SK-N-SH (cell line): ENCODE data around the gene F8. TPM values are rescaled to one million over a fixed set of nuclear protein-coding genes. Genes with fewer than 3 reads are reported as not detected.
"Not testable (repeated sequence)": the region's sequence is repeated elsewhere in the genome, so short reads cannot be mapped to it uniquely, and the experiment has no call there.

Source experiments
- CTCF ChIA-PET: fragments of 300-600, 350-600 bp; formaldehyde crosslinking; extraction: SDS; loops from one replicate; lab custom pipeline; 2021; lab: Yijun Ruan, JAX
- POLR2A ChIA-PET: fragments of 350-600 bp; sonication (Branson Sonifier 250); formaldehyde crosslinking; extraction: SDS; loops from one replicate; lab custom pipeline; 2020; ENCODE audit warnings: antibody characterized with exemption, inconsistent platforms; lab: Yijun Ruan, JAX
- DNase-seq: peaks from one replicate; pipeline ENCODE4 v3.0.0; 2012
- H2AFZ ChIP-seq: fragments of 200-600 bp; sonication (generic); 2 replicates; pipeline ENCODE4 v1.8.1; 2016; ENCODE audit warnings: antibody characterized with exemption, mild to moderate bottlenecking, low read depth
- H3F3A ChIP-seq: fragments of 200-600 bp; sonication (generic); replicated peaks from 2 replicates; pipeline ENCODE3; 2016; ENCODE audit warnings: antibody characterized with exemption, mild to moderate bottlenecking; ENCODE audit not compliant: insufficient read depth
- H3K27ac ChIP-seq, 2 experiments: fragments of 200-500 bp in 1 of 2; fragments of 200-600 bp in 1 of 2; sonication (Bioruptor generic) in 1 of 2; sonication (generic), shearing (Covaris generic) in 1 of 2; 2 replicates each; pipeline versions ENCODE4 v1.5.1 to v1.6.1; 2014 to 2016; ENCODE audit warnings: low read depth in 2 of 2, inconsistent platforms in 1 of 2, low read length in 1 of 2, mild to moderate bottlenecking in 1 of 2, mixed read lengths in 1 of 2
- H3K27me3 ChIP-seq: fragments of 200-600 bp; sonication (generic), shearing (Covaris generic); 2 replicates; pipeline ENCODE4 v1.6.1; 2016; ENCODE audit warnings: mixed run types; ENCODE audit not compliant: insufficient read depth
- H3K36me3 ChIP-seq, 2 experiments: fragments of 200-500 bp in 1 of 2; fragments of 200-600 bp in 1 of 2; sonication (Bioruptor generic) in 1 of 2; sonication (generic) in 1 of 2; replicated peaks in 1 of 2; 2 replicates each; pipeline versions ENCODE3 to v1.5.1; 2014 to 2016; ENCODE audit warnings: low read length in 1 of 2, mild to moderate bottlenecking in 1 of 2; ENCODE audit not compliant: insufficient read depth in 2 of 2, control insufficient read depth in 1 of 2
- H3K4me1 ChIP-seq, 2 experiments: fragments of 200-500 bp in 1 of 2; fragments of 200-600 bp in 1 of 2; sonication (Bioruptor generic) in 1 of 2; sonication (generic), shearing (Covaris generic) in 1 of 2; 2 replicates each; pipeline versions ENCODE4 v1.5.1 to v1.6.1; 2014 to 2016; ENCODE audit warnings: low read depth in 1 of 2, low read length in 1 of 2, mixed run types in 1 of 2; ENCODE audit not compliant: insufficient read depth in 2 of 2, control insufficient read depth in 1 of 2
- H3K4me2 ChIP-seq: fragments of 200-600 bp; sonication (generic), shearing (Covaris generic); 2 replicates; pipeline ENCODE4 v1.6.1; 2017; ENCODE audit warnings: mixed run types
- H3K4me3 ChIP-seq, 2 experiments: fragments of 200-500 bp in 1 of 2; fragments of 200-600 bp in 1 of 2; sonication (Bioruptor generic) in 1 of 2; sonication (generic), shearing (Covaris generic) in 1 of 2; 2 replicates each; pipeline versions ENCODE4 v1.5.1 to v1.8.1; 2014 to 2016; ENCODE audit warnings: low read depth in 2 of 2, inconsistent platforms in 1 of 2, low read length in 1 of 2, mild to moderate bottlenecking in 1 of 2, mixed read lengths in 1 of 2, moderate library complexity in 1 of 2
- H3K79me2 ChIP-seq: fragments of 200-600 bp; sonication (generic); 2 replicates; pipeline ENCODE4 v1.8.1; 2017; ENCODE audit warnings: mild to moderate bottlenecking; ENCODE audit not compliant: insufficient read depth
- H3K9ac ChIP-seq: fragments of 200-600 bp; sonication (generic); 2 replicates; pipeline ENCODE4 v1.6.1; 2017; ENCODE audit warnings: mixed run types
- H3K9me2 ChIP-seq: fragments of 200-600 bp; sonication (generic); 2 replicates; pipeline ENCODE4 v1.6.1; 2017; ENCODE audit warnings: mixed run types
- H3K9me3 ChIP-seq: fragments of 200-600 bp; sonication (generic); 2 replicates; pipeline ENCODE4 v1.6.1; 2017; ENCODE audit warnings: mixed run types, mild to moderate bottlenecking, moderate library complexity
- H4K20me1 ChIP-seq: fragments of 200-600 bp; sonication (generic); 2 replicates; pipeline ENCODE4 v1.6.1; 2017; ENCODE audit warnings: mild to moderate bottlenecking, mixed run types; ENCODE audit not compliant: insufficient read depth
- CTCF ChIP-seq: fragments of 200-600 bp; sonication (generic); IDR thresholded peaks from 2 replicates; pipeline ENCODE4 v1.6.1; 2017; ENCODE audit warnings: antibody characterized with exemption, mild to moderate bottlenecking, moderate library complexity
- JUND ChIP-seq: IDR thresholded peaks from 2 replicates; pipeline ENCODE4 v1.4.0; 2012
- MEF2A ChIP-seq: IDR thresholded peaks from 2 replicates; pipeline ENCODE4 v1.4.0; 2012; ENCODE audit warnings: low read depth, borderline replicate concordance
- YY1 ChIP-seq: IDR thresholded peaks from 2 replicates; pipeline ENCODE4 v1.4.0; 2012; ENCODE audit warnings: low read depth, mild to moderate bottlenecking
- WGBS: methylation state at CpG from one replicate; pipeline ENCODE4 v1.1.6; 2017; ENCODE audit warnings: low lambda C conversion rate; 5-methylcytosine and 5-hydroxymethylcytosine counted together
- polyA plus RNA-seq, 3 experiments: library from polyadenylated mRNA; depleted of rRNA; stranded (reverse); fragments of >200 nt; gene quantifications; 2 replicates each; pipeline ENCODE4 v1.2.3, GENCODE V29; 2012
- TF ChIP-seq, protein P1 (sequence below): IDR thresholded peaks from 2 replicates; pipeline ENCODE4 v1.4.0; 2012; ENCODE audit warnings: low read depth, borderline replicate concordance
- TF ChIP-seq, protein P2 (sequence below): IDR thresholded peaks from 2 replicates; pipeline ENCODE4 v1.4.0; 2012; ENCODE audit warnings: low read depth, borderline replicate concordance
- TF ChIP-seq, protein P3 (sequence below): IDR thresholded peaks from 2 replicates; pipeline ENCODE4 v1.4.0; 2012; ENCODE audit warnings: low read depth

The F8 gene
- polyA plus RNA-seq, 1 of the 3 experiments (the other 2 are of a cell fraction) = 2.5 TPM

DNA sequence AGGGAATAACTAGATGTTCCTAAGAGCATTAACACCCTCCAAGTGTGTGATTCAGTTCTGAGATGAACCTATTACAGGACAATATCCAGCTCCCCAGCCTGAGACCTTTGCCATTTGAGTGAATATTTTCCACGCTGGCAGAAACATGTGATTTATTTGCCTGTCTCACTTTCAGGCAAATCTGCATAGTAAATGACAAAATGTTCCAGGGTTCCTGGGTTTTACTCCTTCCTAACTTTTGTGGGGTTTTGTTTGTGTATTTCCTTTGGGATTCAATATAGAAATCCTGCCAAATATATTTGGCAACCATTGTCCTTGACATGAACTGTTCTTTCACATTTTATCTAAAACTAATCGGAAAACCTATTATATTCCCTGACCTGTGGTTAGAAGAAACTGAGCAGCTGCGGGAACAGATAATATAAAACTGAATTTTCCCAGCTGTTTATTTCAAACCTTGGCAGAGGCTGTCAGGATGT lies 12.5 kb downstream of the F8 start:
- peaks cover 0 to 6% of the 10 kb centered on the region in 2 experiments; a peak in 1 of 4 replicates for H3K4me1 ChIP-seq
- no peak for DNase-seq
- no peaks in the 10 kb centered on the region for H3K79me2 ChIP-seq
- no peaks in the 10 kb centered on the region for H3K27me3 ChIP-seq
- H3K9ac ChIP-seq = no peak overlapping the region
- no peak overlapping the region for H3K4me2 ChIP-seq
- POLR2A ChIA-PET = no interaction called here
- H3K4me3 ChIP-seq = no peak overlapping the region
- no peaks in the 10 kb centered on the region for H3F3A ChIP-seq
- H4K20me1 ChIP-seq = no peaks in the 10 kb centered on the region
- WGBS = 15% methylated on average over 3 of the region's 3 CpGs
- H3K27ac ChIP-seq = peak overlapping the region in 1 of 2 experiments; percentile 71; a peak in 2 of 4 replicates
- no peak overlapping the region for H2AFZ ChIP-seq
- no peaks in the 10 kb centered on the region for H3K9me2 ChIP-seq
- TF ChIP-seq MEF2A = no peak
- TF ChIP-seq YY1 = no peak
- no peak for TF ChIP-seq JUND
- TF ChIP-seq, protein P1, sequence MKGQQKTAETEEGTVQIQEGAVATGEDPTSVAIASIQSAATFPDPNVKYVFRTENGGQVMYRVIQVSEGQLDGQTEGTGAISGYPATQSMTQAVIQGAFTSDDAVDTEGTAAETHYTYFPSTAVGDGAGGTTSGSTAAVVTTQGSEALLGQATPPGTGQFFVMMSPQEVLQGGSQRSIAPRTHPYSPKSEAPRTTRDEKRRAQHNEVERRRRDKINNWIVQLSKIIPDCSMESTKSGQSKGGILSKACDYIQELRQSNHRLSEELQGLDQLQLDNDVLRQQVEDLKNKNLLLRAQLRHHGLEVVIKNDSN = no peak
- TF ChIP-seq, protein P2, sequence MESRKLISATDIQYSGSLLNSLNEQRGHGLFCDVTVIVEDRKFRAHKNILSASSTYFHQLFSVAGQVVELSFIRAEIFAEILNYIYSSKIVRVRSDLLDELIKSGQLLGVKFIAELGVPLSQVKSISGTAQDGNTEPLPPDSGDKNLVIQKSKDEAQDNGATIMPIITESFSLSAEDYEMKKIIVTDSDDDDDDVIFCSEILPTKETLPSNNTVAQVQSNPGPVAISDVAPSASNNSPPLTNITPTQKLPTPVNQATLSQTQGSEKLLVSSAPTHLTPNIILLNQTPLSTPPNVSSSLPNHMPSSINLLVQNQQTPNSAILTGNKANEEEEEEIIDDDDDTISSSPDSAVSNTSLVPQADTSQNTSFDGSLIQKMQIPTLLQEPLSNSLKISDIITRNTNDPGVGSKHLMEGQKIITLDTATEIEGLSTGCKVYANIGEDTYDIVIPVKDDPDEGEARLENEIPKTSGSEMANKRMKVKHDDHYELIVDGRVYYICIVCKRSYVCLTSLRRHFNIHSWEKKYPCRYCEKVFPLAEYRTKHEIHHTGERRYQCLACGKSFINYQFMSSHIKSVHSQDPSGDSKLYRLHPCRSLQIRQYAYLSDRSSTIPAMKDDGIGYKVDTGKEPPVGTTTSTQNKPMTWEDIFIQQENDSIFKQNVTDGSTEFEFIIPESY = no peak
- TF ChIP-seq, protein P3, sequence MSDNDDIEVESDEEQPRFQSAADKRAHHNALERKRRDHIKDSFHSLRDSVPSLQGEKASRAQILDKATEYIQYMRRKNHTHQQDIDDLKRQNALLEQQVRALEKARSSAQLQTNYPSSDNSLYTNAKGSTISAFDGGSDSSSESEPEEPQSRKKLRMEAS = no peak
- TF ChIP-seq CTCF = no peak
- no peaks in the 10 kb centered on the region for H3K9me3 ChIP-seq
- CTCF ChIA-PET = interaction anchor here (1.0 kb wide), 1 partner anchor 27 kb away, joined by 3 read pairs; no protein-coding TSS in a partner anchor
- H3K36me3 ChIP-seq = no peaks in the 10 kb centered on the region

DNA sequence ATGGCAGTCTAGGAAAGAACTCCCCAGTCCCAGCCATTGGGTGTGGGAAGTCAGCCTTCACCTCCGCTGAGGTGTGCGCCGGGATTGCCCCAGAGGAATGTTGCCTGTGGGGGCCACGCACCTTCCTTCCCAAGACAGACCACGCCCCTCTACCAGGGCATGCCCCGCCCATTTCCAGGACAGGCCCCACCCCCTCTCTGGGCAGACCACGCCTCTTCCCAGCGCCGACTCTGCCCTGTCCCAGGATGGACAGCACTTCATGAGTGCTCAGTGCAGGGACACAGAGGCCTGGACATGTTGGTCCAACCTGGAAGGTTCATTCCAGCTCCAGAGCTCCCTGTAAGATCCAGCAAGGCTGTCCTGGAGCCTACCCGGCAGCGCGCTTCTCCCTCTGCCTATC lies 13.9 kb downstream of the F8 start:
- H3K4me3 ChIP-seq, H3K4me1 ChIP-seq, H3K36me3 ChIP-seq, H3K27me3 ChIP-seq, DNase-seq, H3K4me2 ChIP-seq, H3K9me3 ChIP-seq, H3K9me2 ChIP-seq, H3K79me2 ChIP-seq, POLR2A ChIA-PET, H4K20me1 ChIP-seq, H3K27ac ChIP-seq, CTCF ChIA-PET, H2AFZ ChIP-seq, H3K9ac ChIP-seq, H3F3A ChIP-seq: not testable (repeated sequence)
- 91% methylated on average over 3 of the region's 12 CpGs for WGBS

DNA sequence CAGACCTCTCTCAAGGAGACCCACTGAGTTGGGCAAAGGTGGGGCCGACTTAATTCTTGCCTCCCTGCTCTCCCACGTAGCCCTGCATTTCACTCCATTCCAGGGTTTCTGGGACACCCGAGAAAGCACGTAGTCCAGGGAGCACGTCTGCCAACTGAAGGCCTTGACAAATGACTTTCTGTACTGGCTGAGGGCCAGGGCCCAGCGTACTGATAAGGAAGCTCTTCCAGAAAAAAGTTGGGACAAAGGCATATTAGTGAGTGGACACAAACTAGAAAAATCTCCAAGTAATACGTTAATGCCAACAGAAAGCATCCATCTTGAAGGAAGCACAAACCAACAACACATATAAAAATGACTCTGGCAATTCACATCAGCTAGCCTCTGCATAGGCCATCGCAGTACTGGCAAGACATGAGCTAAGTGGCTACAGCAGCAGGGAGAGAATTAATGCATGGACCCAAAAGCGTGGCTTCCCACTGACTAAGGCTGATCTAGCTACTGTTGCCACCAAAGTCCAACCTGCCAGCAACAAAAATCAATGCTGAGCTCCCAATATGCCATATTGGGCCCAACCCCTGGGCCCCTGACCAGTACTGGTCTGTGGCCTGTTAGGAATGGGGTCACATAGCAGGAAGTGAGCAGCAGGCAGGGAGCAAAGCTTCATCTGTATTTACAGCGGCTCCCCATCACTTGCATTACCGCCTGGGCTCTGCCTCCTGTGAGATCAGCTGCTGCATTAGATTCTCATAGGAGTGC lies 15.4 kb downstream of the F8 start:
- not testable (repeated sequence) for H3K9ac ChIP-seq, H3K36me3 ChIP-seq, H3F3A ChIP-seq, DNase-seq, H3K27ac ChIP-seq, H3K4me2 ChIP-seq, H3K9me3 ChIP-seq, H3K9me2 ChIP-seq, H3K27me3 ChIP-seq, H3K4me3 ChIP-seq, H4K20me1 ChIP-seq, H3K79me2 ChIP-seq, H2AFZ ChIP-seq, H3K4me1 ChIP-seq
- ChIA-PET POLR2A (interaction anchor here (1.2 kb wide), 1 partner anchor 20 kb away, joined by 4 read pairs; the partner anchor contains the start of gene FUNDC2), CTCF (interaction anchor here (1.3 kb wide), 1 partner anchor 27 kb away, joined by 3 read pairs; no protein-coding TSS in a partner anchor)
- 45% methylated on average over 6 of the region's 11 CpGs for WGBS

- H3K79me2 ChIP-seq, H3K9me2 ChIP-seq, DNase-seq, H3K9me3 ChIP-seq, H3K27me3 ChIP-seq, H3K36me3 ChIP-seq, H2AFZ ChIP-seq, H3K4me1 ChIP-seq, POLR2A ChIA-PET, H3K4me3 ChIP-seq, H3K9ac ChIP-seq, H3K4me2 ChIP-seq, H4K20me1 ChIP-seq, H3F3A ChIP-seq, H3K27ac ChIP-seq: not testable (repeated sequence)
- CTCF ChIA-PET = interaction anchor here (1.3 kb wide), 1 partner anchor 26 kb away, joined by 3 read pairs; no protein-coding TSS in a partner anchor
- no CpG with 5 or more reads among the region's 10 CpGs for WGBS
Measured at GRCh38 chrX:155006379-155006778, 16.1 kb downstream of the F8 start.
